Loucy (cell line): ENCODE results near the gene TMEM135.
"Not testable (repeated sequence)": the region's sequence is repeated elsewhere in the genome, so short reads cannot be mapped to it uniquely, and the experiment has no call there.

Source experiments
- H2AFZ ChIP-seq: fragments of 200-600 bp; sonication (generic); 2 replicates; pipeline ENCODE4 v1.6.0; 2016; ENCODE audit warnings: antibody characterized with exemption, mild to moderate bottlenecking, low read length, moderate library complexity
- H3F3A ChIP-seq: fragments of 200-600 bp; 2 replicates; pipeline ENCODE4 v1.6.0; 2016; ENCODE audit warnings: antibody characterized with exemption, low read depth, mild to moderate bottlenecking
- H3K27me3 ChIP-seq: fragments of 200-600 bp; sonication (generic); 2 replicates; pipeline ENCODE4 v1.6.1; 2014; ENCODE audit warnings: low read length, mild to moderate bottlenecking; ENCODE audit not compliant: insufficient read depth, poor library complexity, severe bottlenecking
- H3K36me3 ChIP-seq: fragments of 200-600 bp; sonication (generic); 2 replicates; pipeline ENCODE4 v1.6.1; 2016; ENCODE audit warnings: low read length; ENCODE audit not compliant: insufficient read depth
- H3K4me1 ChIP-seq: fragments of 200-600 bp; sonication (generic); 2 replicates; pipeline ENCODE4 v1.5.1; 2014; ENCODE audit warnings: low read length, mild to moderate bottlenecking; ENCODE audit not compliant: insufficient read depth, poor library complexity, severe bottlenecking
- H3K4me2 ChIP-seq: fragments of 200-600 bp; sonication (generic); 2 replicates; pipeline ENCODE4 v1.6.0; 2014; ENCODE audit warnings: antibody characterized with exemption, low read length, low read depth, mild to moderate bottlenecking; ENCODE audit not compliant: poor library complexity, severe bottlenecking
- H3K4me3 ChIP-seq: fragments of 200-600 bp; sonication (generic); 2 replicates; pipeline ENCODE4 v1.5.1; 2014; ENCODE audit warnings: low read length, mild to moderate bottlenecking, mixed read lengths; ENCODE audit not compliant: poor library complexity, severe bottlenecking
- H3K79me2 ChIP-seq: fragments of 200-600 bp; sonication (generic); 2 replicates; pipeline ENCODE4 v1.6.1; 2014; ENCODE audit warnings: low read length; ENCODE audit not compliant: insufficient read depth
- H3K9ac ChIP-seq: fragments of 200-600 bp; sonication (generic); 2 replicates; pipeline ENCODE4 v1.6.0; 2014; ENCODE audit warnings: mild to moderate bottlenecking, low read depth, low read length, moderate library complexity; ENCODE audit not compliant: poor library complexity, severe bottlenecking
- H3K9me2 ChIP-seq: fragments of 200-600 bp; sonication (generic); replicated peaks from 2 replicates; pipeline ENCODE4 v1.6.1; 2016; ENCODE audit warnings: low read depth, low read length, mixed read lengths
- H3K9me3 ChIP-seq: fragments of 200-600 bp; sonication (generic); 2 replicates; pipeline ENCODE4 v1.6.1; 2014; ENCODE audit warnings: mild to moderate bottlenecking, antibody characterized with exemption, low read length, low read depth; ENCODE audit not compliant: insufficient read depth
- H4K20me1 ChIP-seq: fragments of 200-600 bp; sonication (generic); 2 replicates; pipeline ENCODE4 v1.6.0; 2014; ENCODE audit warnings: antibody characterized with exemption, low read length, mild to moderate bottlenecking; ENCODE audit not compliant: insufficient read depth, poor library complexity, severe bottlenecking
- CTCF ChIP-seq: fragments of 200-600 bp; sonication (generic); conservative IDR thresholded peaks from 2 replicates; pipeline ENCODE4 v1.5.1; 2014; ENCODE audit warnings: mild to moderate bottlenecking, antibody characterized with exemption, low read length
- EZH2phosphoT487 ChIP-seq: fragments of 200-600 bp; IDR thresholded peaks from 2 replicates; pipeline ENCODE4 v1.6.1; 2018; ENCODE audit warnings: antibody characterized with exemption, mild to moderate bottlenecking, moderate library complexity, borderline replicate concordance

TMEM135 gene

GRCh38 chr11:87265979-87266378 is 228.2 kb downstream of the TMEM135 start:
- Histone ChIP-seq H3K27me3 (no peaks in the 10 kb centered on the region), H3K9me3 (no peaks in the 10 kb centered on the region), H3F3A (no peaks in the 10 kb centered on the region), H2AFZ (no peak overlapping the region), H3K9ac (no peak overlapping the region), H3K79me2 (no peaks in the 10 kb centered on the region), H3K4me3 (no peak overlapping the region), H3K36me3 (no peaks in the 10 kb centered on the region), H4K20me1 (no peaks in the 10 kb centered on the region), H3K9me2 (no peaks in the 10 kb centered on the region), H3K4me2 (no peak overlapping the region), H3K4me1 (no peaks in the 10 kb centered on the region)
- TF ChIP-seq CTCF (no peak), EZH2phosphoT487 (no peak)

GRCh38 chr11:87266751-87267150 is 229.0 kb downstream of the TMEM135 start:
- H3K79me2 ChIP-seq = no peaks in the 10 kb centered on the region
- no peak overlapping the region for H3K4me3 ChIP-seq
- H3K36me3 ChIP-seq = no peaks in the 10 kb centered on the region
- H3K27me3 ChIP-seq = no peaks in the 10 kb centered on the region
- no peaks in the 10 kb centered on the region for H3F3A ChIP-seq
- no peaks in the 10 kb centered on the region for H3K4me1 ChIP-seq
- no peak overlapping the region for H2AFZ ChIP-seq
- no peak overlapping the region for H3K9ac ChIP-seq
- TF ChIP-seq EZH2phosphoT487 = no peak
- no peak for TF ChIP-seq CTCF
- H4K20me1 ChIP-seq = no peaks in the 10 kb centered on the region
- H3K9me3 ChIP-seq = no peaks in the 10 kb centered on the region
- no peaks in the 10 kb centered on the region for H3K9me2 ChIP-seq
- no peak overlapping the region for H3K4me2 ChIP-seq

GRCh38 chr11:87271951-87272350 is 234.2 kb downstream of the TMEM135 start:
- H3K9me3 ChIP-seq, H3K4me2 ChIP-seq, H3K79me2 ChIP-seq, H3K27me3 ChIP-seq, H3K9ac ChIP-seq, H3K9me2 ChIP-seq, H3K36me3 ChIP-seq, H3K4me1 ChIP-seq, H4K20me1 ChIP-seq, H3F3A ChIP-seq, H3K4me3 ChIP-seq, H2AFZ ChIP-seq: not testable (repeated sequence)

GRCh38 chr11:87275176-87275575 is 237.4 kb downstream of the TMEM135 start:
- no peak for TF ChIP-seq CTCF
- no peak for TF ChIP-seq EZH2phosphoT487
- no peaks in the 10 kb centered on the region for H3K27me3 ChIP-seq
- no peaks in the 10 kb centered on the region for H3K36me3 ChIP-seq
- no peaks in the 10 kb centered on the region for H3K9me2 ChIP-seq
- no peaks in the 10 kb centered on the region for H3K4me1 ChIP-seq
- no peak overlapping the region for H2AFZ ChIP-seq
- no peak overlapping the region for H3K4me2 ChIP-seq
- H4K20me1 ChIP-seq = no peaks in the 10 kb centered on the region
- H3K79me2 ChIP-seq = no peaks in the 10 kb centered on the region
- H3K9ac ChIP-seq = no peak overlapping the region
- H3F3A ChIP-seq = no peaks in the 10 kb centered on the region
- no peak overlapping the region for H3K4me3 ChIP-seq
- H3K9me3 ChIP-seq = no peaks in the 10 kb centered on the region
